Measurements from ENCODE around the gene TRAPPC5. TPM values are rescaled to one million over a fixed set of nuclear protein-coding genes. Genes with fewer than 3 reads are reported as not detected.

TRAPPC5 gene
- total RNA-seq: 55.4 and 125 TPM in 2 replicates

GRCh38 chr19:7680606-7681339 is at the start of gene TRAPPC5:
TSS of gene TRAPPC5 (plus strand) at chr19:7680833. CDS start at chr19:7682254, 1,421 bp downstream.

GRCh38 chr19:7633698-7634097 is 46.9 kb upstream of the TRAPPC5 start, which contains the start of gene PCP2:
TSS of gene PCP2 (minus strand) at chr19:7633719. CDS start at chr19:7633457, 262 bp downstream.

DNA sequence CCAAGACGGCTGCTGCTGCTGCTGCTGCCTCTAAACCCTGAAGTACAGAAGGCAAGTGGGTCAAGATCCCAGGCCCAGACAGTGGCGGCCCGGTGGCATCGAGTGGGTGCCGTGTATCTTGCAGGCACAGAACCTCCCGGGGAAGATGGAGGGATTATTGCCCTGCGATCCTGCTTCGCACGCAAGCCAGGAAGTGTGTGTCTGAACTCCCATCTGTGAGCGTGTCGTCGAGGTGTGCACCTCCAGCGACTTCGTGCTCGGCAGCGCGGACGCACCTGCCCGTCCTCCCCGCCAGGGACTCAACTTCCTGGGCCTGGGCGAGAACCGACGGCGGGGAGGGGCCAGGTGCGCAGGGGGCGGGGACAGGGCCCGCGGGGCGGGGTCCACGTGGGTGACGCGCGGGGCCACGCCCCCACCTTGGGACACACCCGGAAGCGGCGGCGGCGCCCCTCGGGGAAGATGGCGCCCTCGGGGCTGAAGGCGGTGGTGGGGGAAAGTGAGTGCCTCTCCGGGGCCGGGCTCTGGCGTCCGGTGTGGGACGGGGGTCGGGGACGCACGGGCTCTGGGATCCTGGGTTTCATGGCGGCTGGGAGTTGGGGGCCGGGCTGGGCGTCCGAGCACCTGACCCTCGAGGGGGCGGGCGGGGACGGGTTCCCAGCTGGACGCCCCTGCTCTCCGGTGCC is 43.8 kb upstream of the TRAPPC5 start, which contains the start of gene STXBP2:
Gene STXBP2 (plus strand): TSS at position 420 of the 683 bp plus-strand sequence. CDS start 40 bp downstream, at position 460.

DNA sequence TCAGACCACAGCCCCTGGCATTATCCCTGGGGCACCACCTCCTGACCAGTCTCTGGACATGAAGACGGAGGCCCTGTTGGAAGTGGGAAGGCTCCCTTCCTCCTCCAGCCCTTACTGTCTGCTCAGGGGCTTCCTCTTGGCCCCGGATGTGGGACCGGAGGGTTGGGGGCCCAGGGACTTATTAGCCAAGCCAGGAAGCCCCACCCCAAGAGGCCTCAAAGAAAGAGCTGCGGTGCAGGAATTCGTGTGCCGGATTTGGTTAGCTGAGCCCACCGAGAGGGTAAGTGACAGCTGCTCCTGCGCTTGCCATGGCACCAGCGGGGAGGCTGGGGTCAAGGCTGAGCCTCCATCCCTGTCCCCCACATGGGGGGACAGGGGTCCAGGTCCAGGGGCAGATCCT is 11.8 kb upstream of the TRAPPC5 start, which contains the start of gene RETN:
Gene RETN (plus strand): TSS at position 208 of the 400 bp plus-strand sequence. CDS start 278 bp downstream, outside the sequence.

DNA sequence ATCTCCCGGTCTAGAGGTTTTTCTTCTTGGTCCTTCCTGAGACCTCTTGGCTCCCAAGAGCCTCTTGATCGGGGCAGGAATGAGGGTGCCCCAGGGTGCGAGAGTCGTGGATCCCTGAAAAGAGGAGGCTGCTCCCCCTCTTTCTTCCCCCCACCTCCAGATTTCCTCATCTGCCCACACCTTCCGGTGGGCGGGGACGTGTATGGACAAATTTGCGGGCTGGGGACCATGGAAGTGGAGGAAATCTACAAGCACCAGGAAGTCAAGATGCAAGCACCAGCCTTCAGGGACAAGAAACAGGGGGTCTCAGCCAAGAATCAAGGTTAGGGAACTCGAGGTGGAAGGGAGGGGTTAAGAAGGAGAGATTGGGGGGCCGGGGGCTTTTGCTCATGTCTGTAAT is 3.8 kb upstream of the TRAPPC5 start, which contains the start of gene MCEMP1:
Gene MCEMP1 (plus strand): TSS at position 237 of the 400 bp plus-strand sequence. CDS start 31 bp downstream, at position 268.

GRCh38 chr19:7701654-7702457 is 21.2 kb downstream of the TRAPPC5 start, which contains the start of gene FCER2:
TSS of gene FCER2 (minus strand) at chr19:7702131. CDS start at chr19:7699760, 2,371 bp downstream.

GRCh38 chr19:7732045-7732444 is 51.4 kb downstream of the TRAPPC5 start, which contains the start of gene CLEC4G:
TSS of gene CLEC4G (minus strand) at chr19:7732110. CDS start at chr19:7732102, 8 bp downstream.

Other genes starting within 250 kb of the TRAPPC5 start
- 4.3 and 7.1 TPM in 2 replicates for gene PEX11G, start 191.8 kb upstream of the TRAPPC5 start, total RNA-seq
- 18.0 and 42.2 TPM in 2 replicates for gene ZNF358, start 164.7 kb upstream of the TRAPPC5 start, total RNA-seq
- gene MCOLN1, start 158.2 kb upstream of the TRAPPC5 start, total RNA-seq: 7.1 and 8.4 TPM in 2 replicates
- gene PNPLA6, start 145.1 kb upstream of the TRAPPC5 start, total RNA-seq: 78.7 and 155 TPM in 2 replicates
- gene CAMSAP3, start 85.0 kb upstream of the TRAPPC5 start, total RNA-seq: under 0.01 TPM in 1 of 2 replicates, not detected in the other
- 38.7 TPM in 2 replicates for gene XAB2, start 51.3 kb upstream of the TRAPPC5 start, total RNA-seq
- 7.3 and 14.4 TPM in 2 replicates for gene PET100, start 51.0 kb upstream of the TRAPPC5 start, total RNA-seq
- gene PCP2, start 47.1 kb upstream of the TRAPPC5 start, total RNA-seq: not detected in 2 replicates
- gene STXBP2, start 43.7 kb upstream of the TRAPPC5 start, total RNA-seq: 7.4 and 9.0 TPM in 2 replicates
- not detected in 2 replicates for gene RETN, start 11.8 kb upstream of the TRAPPC5 start, total RNA-seq
- gene MCEMP1, start 3.7 kb upstream of the TRAPPC5 start, total RNA-seq: not detected in 2 replicates
- gene FCER2, start 21.3 kb downstream of the TRAPPC5 start, total RNA-seq: not detected in 2 replicates
- gene CLEC4G, start 51.3 kb downstream of the TRAPPC5 start, total RNA-seq: not detected in 2 replicates
- not detected in 2 replicates for gene CD209, start 66.7 kb downstream of the TRAPPC5 start, total RNA-seq
- not detected in 2 replicates for gene CLEC4M, start 82.4 kb downstream of the TRAPPC5 start, total RNA-seq
- 19.2 and 32.6 TPM in 2 replicates for gene EVI5L, start 149.4 kb downstream of the TRAPPC5 start, total RNA-seq
- under 0.01 TPM in 1 of 2 replicates, not detected in the other for gene PRR36, start 193.6 kb downstream of the TRAPPC5 start, total RNA-seq
- 6.0 and 7.4 TPM in 2 replicates for gene LRRC8E, start 207.7 kb downstream of the TRAPPC5 start, total RNA-seq
- gene MAP2K7, start 223.0 kb downstream of the TRAPPC5 start, total RNA-seq: 9.5 and 14.1 TPM in 2 replicates
- 0.58 and 4.1 TPM in 2 replicates for gene TGFBR3L, start 234.0 kb downstream of the TRAPPC5 start, total RNA-seq
- gene SNAPC2, start 239.5 kb downstream of the TRAPPC5 start, total RNA-seq: 22.3 and 36.7 TPM in 2 replicates
- gene CTXN1, start 245.3 kb downstream of the TRAPPC5 start, total RNA-seq: 1.7 and 2.5 TPM in 2 replicates